NCI-H1694 (cell line): Measurements from ENCODE around the gene VPS4A.

ENCODE experiments used
- DNase-seq: peaks from one replicate; lab custom pipeline; 2025; lab: John Stamatoyannopoulos, UW

The VPS4A gene

GRCh38 chr16:69307091-69307490 is 4.1 kb upstream of the VPS4A start:
- DNase-seq = no peak

GRCh38 chr16:69307856-69308255 is 3.3 kb upstream of the VPS4A start:
- DNase-seq = no peak

GRCh38 chr16:69309316-69309715 is 1.8 kb upstream of the VPS4A start:
- no peak for DNase-seq

- DNase-seq = no peak
These were observed 610 bp downstream of the VPS4A start for GRCh38 chr16:69311533-69312387.

- DNase-seq = no peak
These were observed 2.3 kb downstream of the VPS4A start for GRCh38 chr16:69313469-69313868.

GRCh38 chr16:69314534-69314933 is 3.4 kb downstream of the VPS4A start:
- DNase-seq = no peak

GRCh38 chr16:69315486-69316311 is 4.5 kb downstream of the VPS4A start:
- no peak for DNase-seq

- no peak for DNase-seq
These were observed 5.5 kb downstream of the VPS4A start for GRCh38 chr16:69316595-69317034.

GRCh38 chr16:69318177-69318910 is 7.2 kb downstream of the VPS4A start:
- DNase-seq = no peak

- no peak for DNase-seq
These were observed 7.8 kb downstream of the VPS4A start for GRCh38 chr16:69318911-69319289.

GRCh38 chr16:69319381-69319780 is 8.2 kb downstream of the VPS4A start:
- DNase-seq = no peak

GRCh38 chr16:69319826-69320739 is 8.9 kb downstream of the VPS4A start:
- DNase-seq = no peak

GRCh38 chr16:69320740-69321073 is 9.6 kb downstream of the VPS4A start:
- DNase-seq = no peak

GRCh38 chr16:69321080-69321479 is 9.9 kb downstream of the VPS4A start:
- no peak for DNase-seq

GRCh38 chr16:69322343-69322742 is 11.2 kb downstream of the VPS4A start:
- DNase-seq = no peak

GRCh38 chr16:69323415-69323814 is 12.3 kb downstream of the VPS4A start:
- DNase-seq = no peak

GRCh38 chr16:69324013-69324531 is 12.9 kb downstream of the VPS4A start:
- DNase-seq = no peak

- DNase-seq = no peak
These were observed 13.6 kb downstream of the VPS4A start for GRCh38 chr16:69324585-69325253.

- DNase-seq = no peak
These were observed 14.6 kb downstream of the VPS4A start for GRCh38 chr16:69325784-69326171.

GRCh38 chr16:69326172-69326873 is 15.2 kb downstream of the VPS4A start:
- DNase-seq = no peak
